NCI-H345 treated with DMSO at 0.1 percent for 48 hours (cell line): ENCODE measurements around the gene LEF1.
"Not testable (repeated sequence)": the region's sequence is repeated elsewhere in the genome, so short reads cannot be mapped to it uniquely, and the experiment has no call there.

ENCODE experiments used
- DNase-seq: peaks from one replicate; lab custom pipeline; 2025; ENCODE audit not compliant: unreplicated experiment; lab: John Stamatoyannopoulos, UW

LEF1 gene

DNA sequence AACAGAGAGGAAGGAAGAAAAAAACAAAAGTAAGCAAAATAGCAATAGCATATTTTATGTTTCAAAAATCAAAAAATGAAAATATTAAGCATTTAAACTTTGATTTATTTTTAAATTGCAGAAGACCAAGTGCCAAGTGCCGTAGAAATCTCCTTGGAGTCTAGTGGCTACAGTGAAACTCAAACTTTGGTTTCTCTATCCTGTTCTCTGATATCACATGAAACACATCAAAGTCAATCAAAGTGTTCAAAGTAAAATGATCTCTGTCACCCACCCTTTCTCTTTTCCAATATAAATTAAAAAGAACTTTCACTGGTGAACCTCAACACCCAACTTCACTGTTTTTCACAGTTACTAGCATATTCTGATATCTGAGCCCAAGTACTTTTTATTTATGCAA lies 98.0 kb downstream of the LEF1 start:
- no peak for DNase-seq

- DNase-seq, result no peak
Measured at GRCh38 chr4:108068442-108068841, 100.3 kb downstream of the LEF1 start.

DNA sequence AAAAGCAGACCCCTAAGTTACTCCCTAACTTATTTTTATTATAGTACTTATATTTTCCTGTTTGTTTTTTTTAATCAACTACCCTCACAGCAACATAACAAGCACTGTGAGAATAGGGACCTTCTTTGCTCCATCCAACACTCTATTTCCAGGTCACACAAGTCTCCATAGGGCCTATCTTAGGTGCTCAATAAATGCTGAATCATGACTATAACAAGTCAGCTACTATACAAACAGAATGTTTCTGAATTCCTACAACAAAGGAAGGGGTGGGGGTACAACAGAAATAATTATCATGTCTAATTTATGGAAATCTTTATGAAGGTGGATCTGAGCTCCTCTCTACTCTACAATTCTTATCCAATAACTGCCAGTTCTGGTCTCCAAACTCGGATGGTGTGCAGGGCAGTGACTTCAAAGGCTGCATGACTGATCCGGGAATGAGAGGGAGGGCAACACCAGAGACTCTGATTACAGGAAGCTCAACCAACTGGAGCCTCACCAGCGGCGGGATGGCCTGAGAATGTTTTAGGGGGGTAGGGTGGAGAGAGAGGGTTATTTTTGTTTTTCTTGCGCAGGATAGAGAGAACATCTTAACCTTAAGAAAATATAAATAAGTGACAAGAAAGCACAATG lies 107.9 kb downstream of the LEF1 start:
- no peak for DNase-seq

GRCh38 chr4:108060164-108060563 lies 108.6 kb downstream of the LEF1 start:
- peak; percentile 8 for DNase-seq

DNA sequence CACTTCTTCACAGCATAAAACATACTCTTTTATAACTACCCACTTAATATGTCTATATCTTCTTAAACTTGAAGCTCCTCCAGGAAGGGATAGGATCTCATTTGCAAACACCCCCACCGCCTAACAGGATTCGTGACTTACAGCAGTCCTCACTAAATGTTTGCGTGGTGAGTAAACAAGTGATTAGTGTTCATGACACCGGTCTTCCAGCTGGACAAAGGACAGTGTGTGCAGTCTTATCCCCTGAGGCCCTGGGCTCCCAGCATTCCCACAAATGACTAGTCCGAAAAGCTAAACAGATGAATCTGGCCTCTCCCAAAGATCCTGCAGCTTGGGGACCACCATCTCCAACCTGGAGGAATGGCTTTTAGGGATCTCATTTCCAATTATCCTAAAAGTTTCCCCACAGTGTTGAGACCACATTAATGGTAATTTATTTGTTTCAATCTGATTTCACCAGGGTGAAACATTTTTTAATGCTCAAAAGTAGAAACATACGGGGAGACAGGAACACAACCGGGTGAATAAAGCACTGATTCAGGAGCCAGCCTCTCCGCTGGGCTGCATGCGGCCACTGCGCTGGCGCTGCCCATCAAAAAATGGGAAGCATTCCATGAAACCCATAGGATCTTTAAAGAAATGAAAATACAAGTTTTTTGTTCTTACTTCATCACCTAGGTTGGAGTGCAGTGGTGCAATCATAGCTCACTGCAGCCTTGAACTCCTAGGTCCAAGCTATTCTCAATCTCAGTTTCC lies 109.9 kb downstream of the LEF1 start:
- no peak for DNase-seq

GRCh38 chr4:108056418-108056817 lies 112.3 kb downstream of the LEF1 start:
- no peak for DNase-seq

GRCh38 chr4:108055787-108056186 lies 112.9 kb downstream of the LEF1 start:
- no peak for DNase-seq

- DNase-seq, result no peak
Measured at GRCh38 chr4:108054025-108054638, 114.6 kb downstream of the LEF1 start.

GRCh38 chr4:108053251-108053711 lies 115.5 kb downstream of the LEF1 start:
- DNase-seq, result no peak

DNA sequence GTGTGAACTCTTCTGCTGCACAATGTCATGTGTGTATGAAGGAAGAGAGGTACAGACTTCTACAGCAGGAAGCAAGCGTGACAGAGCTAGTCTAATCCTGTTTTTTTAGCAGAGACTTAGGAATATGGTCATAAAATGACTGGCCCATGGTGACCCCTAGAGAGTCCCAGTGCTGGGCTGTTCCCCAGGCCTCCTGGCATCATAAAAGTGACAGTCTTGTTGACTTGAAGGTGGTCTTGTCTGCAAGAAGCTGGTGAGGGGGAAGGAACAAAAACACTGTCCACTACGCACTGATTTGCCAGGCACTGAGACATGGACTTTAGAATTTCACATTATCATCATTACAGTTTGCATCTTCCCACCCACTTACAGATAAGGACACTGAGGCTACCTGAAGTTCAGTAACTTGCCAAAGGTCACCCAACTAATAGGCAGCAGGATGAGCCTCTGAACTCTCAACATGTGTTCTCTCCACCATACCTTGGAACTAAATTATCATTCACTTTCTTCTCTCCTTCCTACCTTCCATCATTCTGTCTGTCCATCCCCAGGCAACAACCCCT lies 116.1 kb downstream of the LEF1 start:
- DNase-seq, result no peak

- no peak for DNase-seq
Measured at GRCh38 chr4:108051343-108051742, 117.4 kb downstream of the LEF1 start.

- DNase-seq, result not testable (repeated sequence)
Measured at GRCh38 chr4:108050166-108051111, 118.3 kb downstream of the LEF1 start.

GRCh38 chr4:108049406-108049805 lies 119.3 kb downstream of the LEF1 start:
- no peak for DNase-seq

DNA sequence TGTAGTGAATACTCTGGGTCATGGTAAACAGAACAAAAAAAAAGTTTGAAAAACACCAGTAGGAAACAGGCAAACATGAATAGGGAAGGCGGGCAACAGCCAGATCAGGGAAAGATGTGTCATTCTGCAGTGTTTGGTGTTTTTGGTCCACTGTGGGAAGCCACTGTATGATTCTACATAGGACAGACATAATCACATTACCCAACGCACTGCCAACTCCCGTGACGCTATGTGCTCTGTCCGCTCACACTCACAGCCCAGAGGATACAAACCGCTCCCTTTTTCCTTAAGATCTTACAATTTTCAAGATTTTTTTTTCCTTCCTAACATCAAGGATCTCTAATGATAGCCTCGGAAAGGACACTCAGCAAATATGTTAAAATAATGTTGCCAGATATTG lies 119.7 kb downstream of the LEF1 start:
- DNase-seq, result no peak

- no peak for DNase-seq
Measured at GRCh38 chr4:108048157-108048556, 120.6 kb downstream of the LEF1 start.

- DNase-seq, result no peak
Measured at GRCh38 chr4:108047199-108047598, 121.5 kb downstream of the LEF1 start.

- no peak for DNase-seq
Measured at GRCh38 chr4:108045687-108046024, 123.1 kb downstream of the LEF1 start.

- DNase-seq, result no peak
Measured at GRCh38 chr4:108044951-108045686, 123.6 kb downstream of the LEF1 start.

GRCh38 chr4:108043526-108043925 lies 125.2 kb downstream of the LEF1 start:
- DNase-seq, result peak; percentile 75

- DNase-seq, result no peak
Measured at GRCh38 chr4:108042927-108043326, 125.8 kb downstream of the LEF1 start.
